ENCODE data around the gene KCNJ15. TPM values are rescaled to one million over a fixed set of nuclear protein-coding genes. Genes with fewer than 3 reads are reported as not detected.

The KCNJ15 gene
- total RNA-seq, 1 donor from 2014 or later = 0.97 TPM

GRCh38 chr21:38272215-38272614, 15.4 kb downstream of the KCNJ15 start:
- Mint-ChIP-seq H3K4me3 (ENCODE audit: unreplicated experiment) (no peak overlapping the region), H3K27ac (ENCODE audit: unreplicated experiment) (no peak overlapping the region), H3K4me1 (ENCODE audit: unreplicated experiment) (no peaks in the 10 kb centered on the region), H3K27me3 (ENCODE audit: unreplicated experiment) (peaks cover 1% of the 10 kb centered on the region), H3K36me3 (ENCODE audit: low read depth, unreplicated experiment) (no peaks in the 10 kb centered on the region), H3K9me3 (ENCODE audit: unreplicated experiment) (no peaks in the 10 kb centered on the region)
- no peak for DNase-seq (ENCODE audit: low spot score)
- no peak for TF ChIP-seq CTCF (IDR thresholded peaks at IDR 0.05; ENCODE audit: unreplicated experiment)

- Mint-ChIP-seq H3K36me3 (ENCODE audit: low read depth, unreplicated experiment) (no peaks in the 10 kb centered on the region), H3K9me3 (ENCODE audit: unreplicated experiment) (no peaks in the 10 kb centered on the region), H3K27ac (ENCODE audit: unreplicated experiment) (no peak overlapping the region), H3K4me3 (ENCODE audit: unreplicated experiment) (no peak overlapping the region), H3K27me3 (ENCODE audit: unreplicated experiment) (peaks cover 1% of the 10 kb centered on the region), H3K4me1 (ENCODE audit: unreplicated experiment) (no peaks in the 10 kb centered on the region)
- TF ChIP-seq CTCF (IDR thresholded peaks at IDR 0.05; ENCODE audit: unreplicated experiment) = no peak
- no peak for DNase-seq (ENCODE audit: low spot score)
These were observed 17.2 kb downstream of the KCNJ15 start for GRCh38 chr21:38273745-38274542.

GRCh38 chr21:38277501-38278131, 20.8 kb downstream of the KCNJ15 start:
- DNase-seq (ENCODE audit: low spot score) = no peak
- no peaks in the 10 kb centered on the region for H3K36me3 Mint-ChIP-seq (ENCODE audit: low read depth, unreplicated experiment)
- no peaks in the 10 kb centered on the region for H3K4me1 Mint-ChIP-seq (ENCODE audit: unreplicated experiment)
- no peaks in the 10 kb centered on the region for H3K9me3 Mint-ChIP-seq (ENCODE audit: unreplicated experiment)
- H3K4me3 Mint-ChIP-seq (ENCODE audit: unreplicated experiment) = no peak overlapping the region
- H3K27me3 Mint-ChIP-seq (ENCODE audit: unreplicated experiment) = no peaks in the 10 kb centered on the region
- TF ChIP-seq CTCF (IDR thresholded peaks at IDR 0.05; ENCODE audit: unreplicated experiment) = no peak
- H3K27ac Mint-ChIP-seq (ENCODE audit: unreplicated experiment) = no peak overlapping the region

- no peaks in the 10 kb centered on the region for H3K9me3 Mint-ChIP-seq (ENCODE audit: unreplicated experiment)
- DNase-seq (ENCODE audit: low spot score) = no peak
- H3K36me3 Mint-ChIP-seq (ENCODE audit: low read depth, unreplicated experiment) = no peaks in the 10 kb centered on the region
These were observed 23.7 kb downstream of the KCNJ15 start for GRCh38 chr21:38280454-38280853.

More at GRCh38 chr21:38280454-38280853, 23.7 kb downstream of the KCNJ15 start:
- TF ChIP-seq CTCF (IDR thresholded peaks at IDR 0.05; ENCODE audit: unreplicated experiment) = no peak
- Mint-ChIP-seq H3K4me1 (ENCODE audit: unreplicated experiment) (no peaks in the 10 kb centered on the region), H3K27ac (ENCODE audit: unreplicated experiment) (no peak overlapping the region), H3K4me3 (ENCODE audit: unreplicated experiment) (no peak overlapping the region), H3K27me3 (ENCODE audit: unreplicated experiment) (no peaks in the 10 kb centered on the region)

All from endothelial cell (in vitro differentiated cells).